ENCODE data around the gene YPEL1.

GRCh38 chr22:21778705-21779363, 43.2 kb upstream of the YPEL1 start:
- no peak for TF ChIP-seq CTCF (conservative IDR thresholded peaks at IDR 0.05; ENCODE audit: low read depth, low read length)
- no peak for TF ChIP-seq EZH2 (IDR thresholded peaks at IDR 0.05; ENCODE audit: borderline replicate concordance, low read depth, low read length, poor library complexity, severe bottlenecking)

Data from A673 (cell line).